Measurements from ENCODE around the gene PSME1.

Gene PSME1

DNA sequence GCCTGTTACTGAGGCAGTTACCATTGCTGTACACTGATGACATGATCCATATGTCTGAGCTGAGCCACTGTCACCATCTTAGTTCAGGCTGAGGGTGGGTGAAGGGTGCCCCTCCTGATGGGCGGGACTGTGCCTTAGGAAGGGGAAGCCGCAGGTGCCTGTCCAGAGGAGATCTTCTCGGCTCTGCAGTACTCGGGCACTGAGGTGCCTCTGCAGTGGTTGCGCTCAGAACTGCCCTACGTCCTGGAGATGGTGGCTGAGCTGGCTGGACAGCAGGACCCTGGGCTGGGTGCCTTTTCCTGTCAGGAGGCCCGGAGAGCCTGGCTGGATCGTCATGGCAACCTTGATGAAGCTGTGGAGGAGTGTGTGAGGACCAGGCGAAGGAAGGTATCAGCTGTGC is 15.0 kb downstream of the PSME1 start:
- DNase-seq (ENCODE audit: low read depth), result no peak
- TF ChIP-seq, protein P1, sequence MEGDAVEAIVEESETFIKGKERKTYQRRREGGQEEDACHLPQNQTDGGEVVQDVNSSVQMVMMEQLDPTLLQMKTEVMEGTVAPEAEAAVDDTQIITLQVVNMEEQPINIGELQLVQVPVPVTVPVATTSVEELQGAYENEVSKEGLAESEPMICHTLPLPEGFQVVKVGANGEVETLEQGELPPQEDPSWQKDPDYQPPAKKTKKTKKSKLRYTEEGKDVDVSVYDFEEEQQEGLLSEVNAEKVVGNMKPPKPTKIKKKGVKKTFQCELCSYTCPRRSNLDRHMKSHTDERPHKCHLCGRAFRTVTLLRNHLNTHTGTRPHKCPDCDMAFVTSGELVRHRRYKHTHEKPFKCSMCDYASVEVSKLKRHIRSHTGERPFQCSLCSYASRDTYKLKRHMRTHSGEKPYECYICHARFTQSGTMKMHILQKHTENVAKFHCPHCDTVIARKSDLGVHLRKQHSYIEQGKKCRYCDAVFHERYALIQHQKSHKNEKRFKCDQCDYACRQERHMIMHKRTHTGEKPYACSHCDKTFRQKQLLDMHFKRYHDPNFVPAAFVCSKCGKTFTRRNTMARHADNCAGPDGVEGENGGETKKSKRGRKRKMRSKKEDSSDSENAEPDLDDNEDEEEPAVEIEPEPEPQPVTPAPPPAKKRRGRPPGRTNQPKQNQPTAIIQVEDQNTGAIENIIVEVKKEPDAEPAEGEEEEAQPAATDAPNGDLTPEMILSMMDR (IDR thresholded peaks at IDR 0.05; ENCODE audit: low read depth, low read length, missing control alignments), result no peak
- no peak overlapping the region for H3K4me3 ChIP-seq (ENCODE audit: low read depth, low read length)
- in situ Hi-C loops (cut with HindIII; ENCODE audit: low sequenced_read_pairs), result no loop called here

DNA sequence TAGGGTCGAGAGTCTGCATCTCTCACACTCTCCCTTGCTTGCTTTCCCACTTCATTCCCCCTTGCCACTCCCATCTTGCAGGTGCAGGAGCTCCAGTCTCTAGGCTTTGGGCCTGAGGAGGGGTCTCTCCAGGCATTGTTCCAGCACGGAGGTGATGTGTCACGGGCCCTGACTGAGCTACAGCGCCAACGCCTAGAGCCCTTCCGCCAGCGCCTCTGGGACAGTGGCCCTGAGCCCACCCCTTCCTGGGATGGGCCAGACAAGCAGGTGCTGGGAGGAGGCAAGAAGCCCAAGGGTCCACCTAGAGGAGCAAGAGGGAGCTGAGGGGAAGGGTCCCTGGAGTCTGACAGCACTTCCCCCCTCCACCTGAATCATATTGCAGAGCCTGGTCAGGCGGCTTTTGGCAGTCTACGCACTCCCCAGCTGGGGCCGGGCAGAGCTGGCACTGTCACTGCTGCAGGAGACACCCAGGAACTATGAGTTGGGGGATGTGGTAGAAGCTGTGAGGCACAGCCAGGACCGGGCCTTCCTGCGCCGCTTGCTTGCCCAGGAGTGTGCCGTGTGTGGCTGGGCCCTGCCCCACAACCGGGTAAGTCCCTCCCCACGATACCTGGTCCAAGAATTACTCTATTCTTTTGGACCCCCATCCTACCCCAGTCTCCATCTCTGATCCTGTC is 15.5 kb downstream of the PSME1 start:
- in situ Hi-C loops (cut with HindIII; ENCODE audit: low sequenced_read_pairs), result no loop called here
- TF ChIP-seq, protein P1 (IDR thresholded peaks at IDR 0.05; ENCODE audit: low read depth, low read length, missing control alignments), result no peak
- H3K4me3 ChIP-seq (ENCODE audit: low read depth, low read length), result no peak overlapping the region

DNA sequence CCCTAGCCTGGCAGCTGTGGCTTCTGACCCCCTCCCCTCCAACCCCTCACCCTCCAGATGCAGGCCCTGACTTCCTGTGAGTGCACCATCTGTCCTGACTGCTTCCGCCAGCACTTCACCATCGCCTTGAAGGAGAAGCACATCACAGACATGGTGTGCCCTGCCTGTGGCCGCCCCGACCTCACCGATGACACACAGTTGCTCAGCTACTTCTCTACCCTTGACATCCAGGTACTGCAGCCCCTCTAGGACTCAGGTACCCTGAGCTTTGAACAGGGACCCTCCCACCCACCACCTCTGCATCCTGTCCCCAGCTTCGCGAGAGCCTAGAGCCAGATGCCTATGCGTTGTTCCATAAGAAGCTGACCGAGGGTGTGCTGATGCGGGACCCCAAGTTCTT is 19.1 kb downstream of the PSME1 start:
- in situ Hi-C loops (cut with HindIII; ENCODE audit: low sequenced_read_pairs), result no loop called here
- H3K4me3 ChIP-seq (ENCODE audit: low read depth, low read length), result no peak overlapping the region
- DNase-seq (ENCODE audit: low read depth), result no peak
- TF ChIP-seq, protein P1 (IDR thresholded peaks at IDR 0.05; ENCODE audit: low read depth, low read length, missing control alignments), result no peak

More for the DNA sequence above, 15.5 kb downstream of the PSME1 start:
- DNase-seq (ENCODE audit: low read depth), result no peak

DNA sequence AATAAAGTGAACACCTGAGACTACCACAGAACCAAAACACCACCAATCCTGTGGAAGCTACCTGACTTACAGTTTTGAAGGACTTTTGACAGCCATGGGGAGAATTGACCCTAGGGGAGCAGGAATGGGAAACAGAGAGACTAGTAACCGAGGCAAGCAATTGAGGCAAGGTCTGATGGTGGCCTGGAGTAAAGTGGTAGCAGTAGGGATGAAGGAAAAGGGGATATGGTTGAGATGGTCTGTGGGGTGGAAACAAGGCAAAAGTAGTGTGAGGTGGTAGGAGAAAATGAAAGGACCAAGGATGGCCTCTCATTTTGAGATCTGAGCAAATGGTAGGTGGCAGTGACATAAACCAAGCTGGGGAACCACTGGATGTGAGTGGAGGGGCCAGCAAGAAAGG is 20.8 kb downstream of the PSME1 start:
- no peak overlapping the region for H3K4me3 ChIP-seq (ENCODE audit: low read depth, low read length)
- TF ChIP-seq, protein P1 (IDR thresholded peaks at IDR 0.05; ENCODE audit: low read depth, low read length, missing control alignments), result no peak
- no peak for DNase-seq (ENCODE audit: low read depth)
- in situ Hi-C loops (cut with HindIII; ENCODE audit: low sequenced_read_pairs), result no loop called here

DNA sequence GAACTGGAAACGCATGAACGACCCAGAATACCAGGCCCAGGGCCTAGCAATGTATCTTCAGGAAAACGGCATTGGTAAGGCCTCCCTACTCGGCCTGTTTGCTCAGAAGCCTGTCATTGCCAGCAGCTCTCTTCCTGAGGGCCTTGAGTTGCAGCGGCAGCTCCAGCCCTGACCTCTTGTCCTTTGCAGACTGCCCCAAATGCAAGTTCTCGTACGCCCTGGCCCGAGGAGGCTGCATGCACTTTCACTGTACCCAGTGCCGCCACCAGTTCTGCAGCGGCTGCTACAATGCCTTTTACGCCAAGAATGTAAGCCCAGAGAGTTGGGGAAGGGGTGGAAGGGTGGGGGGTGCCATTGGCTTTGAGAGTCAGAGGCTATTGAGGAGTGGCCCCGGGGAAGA is 21.3 kb downstream of the PSME1 start:
- TF ChIP-seq, protein P1 (IDR thresholded peaks at IDR 0.05; ENCODE audit: low read depth, low read length, missing control alignments), result no peak
- in situ Hi-C loops (cut with HindIII; ENCODE audit: low sequenced_read_pairs), result no loop called here
- no peak for DNase-seq (ENCODE audit: low read depth)
- H3K4me3 ChIP-seq (ENCODE audit: low read depth, low read length), result no peak overlapping the region

DNA sequence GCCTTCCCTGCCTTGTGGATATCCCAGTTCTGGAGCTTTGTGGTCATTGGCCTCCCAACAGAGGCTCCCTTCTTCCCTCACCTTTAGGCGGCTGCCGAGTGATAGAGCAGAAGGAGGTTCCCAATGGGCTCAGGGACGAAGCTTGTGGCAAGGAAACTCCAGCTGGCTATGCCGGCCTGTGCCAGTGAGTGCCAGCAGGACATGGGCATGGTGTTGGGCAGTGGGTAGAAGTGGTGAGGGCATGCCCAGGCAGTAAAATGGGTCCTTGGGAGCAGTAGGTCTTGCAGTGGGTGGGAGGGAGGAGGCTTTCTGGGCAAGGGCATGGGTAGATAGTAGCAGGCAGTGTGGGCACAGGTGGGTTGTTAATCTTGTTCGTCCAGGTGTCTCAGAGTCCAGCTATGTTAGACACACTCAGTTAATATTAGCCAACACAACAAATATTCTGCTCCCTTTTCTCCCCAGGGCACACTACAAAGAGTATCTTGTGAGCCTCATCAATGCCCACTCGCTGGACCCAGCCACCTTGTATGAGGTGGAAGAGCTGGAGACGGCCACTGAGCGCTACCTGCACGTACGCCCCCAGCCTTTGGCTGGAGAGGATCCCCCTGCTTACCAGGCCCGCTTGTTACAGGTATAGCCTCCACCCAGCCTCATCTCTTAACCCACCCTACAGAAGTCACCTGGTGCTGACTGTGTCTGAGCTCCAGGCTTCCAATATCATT is 23.9 kb downstream of the PSME1 start:
- in situ Hi-C loops (cut with HindIII; ENCODE audit: low sequenced_read_pairs), result no loop called here
- TF ChIP-seq, protein P1 (IDR thresholded peaks at IDR 0.05; ENCODE audit: low read depth, low read length, missing control alignments), result no peak
- H3K4me3 ChIP-seq (ENCODE audit: low read depth, low read length), result no peak overlapping the region
- DNase-seq (ENCODE audit: low read depth), result no peak

All from astrocyte of the cerebellum (primary cell).